HCT116 (cell line): Measurements from ENCODE around the gene JAG1. TPM values are rescaled to one million over a fixed set of nuclear protein-coding genes. Genes with fewer than 3 reads are reported as not detected.

Source experiments
- ATAC-seq: fragments of 200-7000 bp; cut with Tn5 transposase; 2 replicates; pipeline ENCODE4 v1.9.1; 2020; ENCODE audit warnings: mild to moderate bottlenecking, moderate library complexity
- BruUV-seq: library from RNA; stranded (reverse); fragments of 400-500 nt; replicated peaks from 2 replicates; lab custom pipeline; 2021; lab: Mats Ljungman, UMichigan
- CTCF ChIA-PET: fragments of 300-600 bp; sonication (Branson Sonifier 250); formaldehyde crosslinking; loops from one replicate; lab custom pipeline; 2021; ENCODE audit warnings: antibody characterized with exemption; lab: Charles Lee
- POLR2A ChIA-PET: fragments of 300-600, 350-600 bp; sonication (Branson Sonifier 250); formaldehyde crosslinking; loops from one replicate; lab custom pipeline; 2021; ENCODE audit warnings: antibody characterized with exemption; lab: Charles Lee
- RAD21 ChIA-PET, 2 experiments: fragments of 300-600 bp; sonication (Branson Sonifier 250); formaldehyde crosslinking; loops; one replicate each; lab custom pipeline; 2023; ENCODE audit warnings: low total read pairs in 2 of 2; ENCODE audit not compliant: uncharacterized antibody in 2 of 2, unreplicated experiment in 2 of 2, low non-redundant PET in 1 of 2; lab: Charles Lee
- DNase-seq: peaks from one replicate; pipeline ENCODE4 v3.0.0-alpha.2; 2010; ENCODE audit warnings: low read depth, low spot score
- H2AFZ ChIP-seq: fragments of 200-600 bp; shearing (Covaris generic), sonication (generic); 2 replicates; pipeline ENCODE4 v1.6.1; 2017; ENCODE audit warnings: low read depth, mixed run types, mixed read lengths, antibody characterized with exemption, low read length; ENCODE audit not compliant: poor library complexity, severe bottlenecking
- H3K27ac ChIP-seq: 2 replicates; pipeline ENCODE4 v1.5.1; 2012; ENCODE audit warnings: low read depth, low read length
- H3K27me3 ChIP-seq: fragments of 200-600 bp; sonication (generic); 2 replicates; pipeline ENCODE4 v1.6.1; 2016; ENCODE audit warnings: mixed run types, low read length, mixed read lengths; ENCODE audit not compliant: insufficient read depth
- H3K36me3 ChIP-seq, 2 experiments: fragments of 200-500 bp in 1 of 2; fragments of 200-600 bp in 1 of 2; sonication (Bioruptor generic) in 1 of 2; sonication (generic) in 1 of 2; 2 replicates each; pipeline versions ENCODE4 v1.5.1 to v1.6.1; 2014 to 2016; ENCODE audit warnings: low read length in 2 of 2, inconsistent platforms in 1 of 2, mixed read lengths in 1 of 2, mixed run types in 1 of 2; ENCODE audit not compliant: insufficient read depth in 2 of 2, control insufficient read depth in 1 of 2
- H3K4me1 ChIP-seq, 2 experiments: fragments of 200-600 bp in 1 of 2; sonication (generic) in 1 of 2; 2 replicates each; pipeline versions ENCODE4 v1.5.1 to v1.6.1; 2012 to 2017; ENCODE audit warnings: low read length in 2 of 2, inconsistent platforms in 1 of 2, mild to moderate bottlenecking in 1 of 2, mixed read lengths in 1 of 2, mixed run types in 1 of 2, moderate library complexity in 1 of 2; ENCODE audit not compliant: insufficient read depth in 2 of 2, control insufficient read depth in 1 of 2
- H3K4me2 ChIP-seq: fragments of 200-600 bp; sonication (generic); 2 replicates; pipeline ENCODE4 v1.6.1; 2017; ENCODE audit warnings: mixed run types, low read length, mixed read lengths
- H3K4me3 ChIP-seq, 2 experiments: fragments of 200-600 bp in 1 of 2; sonication (generic) in 1 of 2; replicated peaks in 1 of 2; 2 replicates each; pipeline ENCODE4 v1.5.1; 2011 to 2016; ENCODE audit warnings: low read length in 2 of 2, control low read depth in 1 of 2, low read depth in 1 of 2, mild to moderate bottlenecking in 1 of 2, mixed read lengths in 1 of 2, mixed run types in 1 of 2
- H3K79me2 ChIP-seq: fragments of 200-600 bp; sonication (generic); 2 replicates; pipeline ENCODE4 v1.6.1; 2017; ENCODE audit warnings: mild to moderate bottlenecking, mixed run types, low read length, moderate library complexity, mixed read lengths; ENCODE audit not compliant: insufficient read depth
- H3K9ac ChIP-seq: fragments of 200-600 bp; sonication (generic); 2 replicates; pipeline ENCODE4 v1.6.1; 2016; ENCODE audit warnings: low read length, mixed read lengths
- H3K9me2 ChIP-seq: fragments of 200-600 bp; sonication (generic), shearing (Covaris generic); 2 replicates; pipeline ENCODE4 v1.6.1; 2017; ENCODE audit warnings: mixed run types, mild to moderate bottlenecking, moderate library complexity; ENCODE audit not compliant: insufficient read depth
- H3K9me3 ChIP-seq, 2 experiments: fragments of 200-500 bp in 1 of 2; fragments of 200-600 bp in 1 of 2; sonication (Bioruptor generic) in 1 of 2; sonication (generic) in 1 of 2; 2 replicates each; pipeline ENCODE4 v1.6.1; 2014 to 2017; ENCODE audit warnings: low read length in 2 of 2, mixed read lengths in 2 of 2, inconsistent platforms in 1 of 2, low read depth in 1 of 2, mild to moderate bottlenecking in 1 of 2, mixed run types in 1 of 2, moderate library complexity in 1 of 2; ENCODE audit not compliant: control insufficient read depth in 1 of 2, insufficient read depth in 1 of 2
- H4K20me1 ChIP-seq: fragments of 200-600 bp; sonication (generic), shearing (Covaris generic); 2 replicates; pipeline ENCODE4 v1.6.1; 2017; ENCODE audit warnings: mixed run types, mild to moderate bottlenecking, moderate library complexity; ENCODE audit not compliant: insufficient read depth
- ELF1 ChIP-seq: IDR thresholded peaks from 2 replicates; pipeline ENCODE4 v1.6.1; 2012; ENCODE audit warnings: low read depth, borderline replicate concordance
- EZH2 ChIP-seq: fragments of 200-600 bp; sonication (generic); IDR thresholded peaks from 2 replicates; pipeline ENCODE4 v1.6.1; 2017; ENCODE audit warnings: antibody characterized with exemption, mixed run types
- RAD21 ChIP-seq: IDR thresholded peaks from 2 replicates; pipeline ENCODE4 v1.6.1; 2012; ENCODE audit warnings: low read depth, mild to moderate bottlenecking
- SIN3A ChIP-seq: IDR thresholded peaks from 2 replicates; pipeline ENCODE4 v1.6.1; 2012; ENCODE audit warnings: low read depth
- SP1 ChIP-seq: IDR thresholded peaks from 2 replicates; pipeline ENCODE4 v1.6.1; 2012; ENCODE audit warnings: low read depth
- YY1 ChIP-seq: IDR thresholded peaks from 2 replicates; pipeline ENCODE4 v1.6.1; 2011; ENCODE audit warnings: low read length, low read depth, moderate library complexity, mild to moderate bottlenecking; ENCODE audit not compliant: insufficient replicate concordance; ENCODE audit errors: extremely low read depth
- intact Hi-C: fragments of 100-400 bp; cut with micrococcal nuclease; formaldehyde crosslinking; loops from 2 replicates; pipeline ENCODE4 v1.10.0; 2022
- total RNA-seq: library from RNA; stranded (reverse); gene quantifications from one replicate; pipeline ENCODE4 v1.2.1, GENCODE V29; 2021; ENCODE audit not compliant: unreplicated experiment
- TF ChIP-seq, protein P1 (sequence below): IDR thresholded peaks from 2 replicates; pipeline ENCODE4 v1.6.1; 2011; ENCODE audit warnings: mild to moderate bottlenecking, low read length, moderate library complexity; ENCODE audit not compliant: insufficient replicate concordance; ENCODE audit errors: extremely low read depth

The JAG1 gene
- total RNA-seq, 1 experiment from 2014 or later, result 31.9 TPM

DNA sequence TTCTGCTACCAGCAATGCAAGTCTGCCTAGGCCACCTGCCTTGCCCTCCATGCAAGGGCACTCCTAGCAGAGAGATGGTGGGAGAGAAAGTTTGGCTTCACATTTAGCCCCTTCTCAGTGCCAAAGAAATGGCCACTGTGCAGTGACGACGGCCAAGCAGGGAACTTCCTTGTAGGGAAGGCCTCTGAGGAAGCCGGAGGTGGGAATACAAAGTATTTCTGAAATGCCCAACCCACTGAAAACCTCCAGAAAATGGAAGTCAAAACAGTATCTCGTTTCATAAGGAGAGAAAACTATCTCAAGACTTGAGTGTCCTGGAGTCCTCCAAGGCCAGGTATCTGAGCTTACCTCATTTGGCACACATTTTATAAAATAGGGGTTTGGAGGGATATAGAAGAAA lies 42.7 kb downstream of the JAG1 start:
- CTCF ChIA-PET, result no interaction called here
- intact Hi-C loops, result no loop called here
- no peak for TF ChIP-seq SP1
- TF ChIP-seq EZH2, result no peak
- TF ChIP-seq, protein P1, sequence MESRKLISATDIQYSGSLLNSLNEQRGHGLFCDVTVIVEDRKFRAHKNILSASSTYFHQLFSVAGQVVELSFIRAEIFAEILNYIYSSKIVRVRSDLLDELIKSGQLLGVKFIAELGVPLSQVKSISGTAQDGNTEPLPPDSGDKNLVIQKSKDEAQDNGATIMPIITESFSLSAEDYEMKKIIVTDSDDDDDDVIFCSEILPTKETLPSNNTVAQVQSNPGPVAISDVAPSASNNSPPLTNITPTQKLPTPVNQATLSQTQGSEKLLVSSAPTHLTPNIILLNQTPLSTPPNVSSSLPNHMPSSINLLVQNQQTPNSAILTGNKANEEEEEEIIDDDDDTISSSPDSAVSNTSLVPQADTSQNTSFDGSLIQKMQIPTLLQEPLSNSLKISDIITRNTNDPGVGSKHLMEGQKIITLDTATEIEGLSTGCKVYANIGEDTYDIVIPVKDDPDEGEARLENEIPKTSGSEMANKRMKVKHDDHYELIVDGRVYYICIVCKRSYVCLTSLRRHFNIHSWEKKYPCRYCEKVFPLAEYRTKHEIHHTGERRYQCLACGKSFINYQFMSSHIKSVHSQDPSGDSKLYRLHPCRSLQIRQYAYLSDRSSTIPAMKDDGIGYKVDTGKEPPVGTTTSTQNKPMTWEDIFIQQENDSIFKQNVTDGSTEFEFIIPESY, result no peak
- TF ChIP-seq RAD21, result no peak
- TF ChIP-seq SIN3A, result no peak
- TF ChIP-seq YY1, result no peak
- no peak for TF ChIP-seq ELF1
- TF ChIP-seq, all 23 proteins: peak for 0
- H3K79me2 ChIP-seq, result no peaks in the 10 kb centered on the region
- ChIA-PET POLR2A (interaction anchor here (0.9 kb wide), 1 partner anchor 10 kb away, joined by 4 read pairs; no protein-coding TSS in a partner anchor), RAD21 (no interaction called here)
- H3K9me3 ChIP-seq, result no peaks in the 10 kb centered on the region
- H4K20me1 ChIP-seq, result no peaks in the 10 kb centered on the region
- no peak overlapping the region for H3K4me3 ChIP-seq
- H2AFZ ChIP-seq, result no peak overlapping the region
- no peaks in the 10 kb centered on the region for H3K27me3 ChIP-seq
- H3K27ac ChIP-seq, result no peak overlapping the region
- DNase-seq (no peak), ATAC-seq (no peak)
- H3K9ac ChIP-seq, result no peak overlapping the region
- no peaks in the 10 kb centered on the region for H3K4me1 ChIP-seq
- no peak overlapping the region for H3K4me2 ChIP-seq
- H3K9me2 ChIP-seq, result no peaks in the 10 kb centered on the region
- BruUV-seq, result no TSS peak
- H3K36me3 ChIP-seq, result no peaks in the 10 kb centered on the region
